H9 (cell line): ENCODE results near the gene PTCD1. TPM values are rescaled to one million over a fixed set of nuclear protein-coding genes. Genes with fewer than 3 reads are reported as not detected.

Experiments used
- DNase-seq: peaks from one replicate; pipeline ENCODE4 v3.0.0-alpha.2; 2017
- H2AFZ ChIP-seq: one replicate; pipeline ENCODE4 v1.6.1; 2013; ENCODE audit warnings: mild to moderate bottlenecking, low read length, control low read depth, moderate library complexity
- H2AK5ac ChIP-seq: 2 replicates; pipeline ENCODE4 v1.6.1; 2013; ENCODE audit warnings: low read length, control low read depth, mixed read lengths; ENCODE audit not compliant: insufficient read length
- H2BK120ac ChIP-seq: one replicate; pipeline ENCODE4 v1.6.1; 2013; ENCODE audit warnings: low read depth, mild to moderate bottlenecking, low read length, control low read depth, inconsistent platforms; ENCODE audit not compliant: poor library complexity, severe bottlenecking
- H2BK12ac ChIP-seq: 2 replicates; pipeline ENCODE4 v1.6.1; 2013; ENCODE audit warnings: low read length, control low read depth, mixed read lengths, low read depth; ENCODE audit not compliant: insufficient read length
- H2BK15ac ChIP-seq: 2 replicates; pipeline ENCODE4 v1.6.1; 2013; ENCODE audit warnings: low read depth, low read length, control low read depth
- H2BK20ac ChIP-seq: one replicate; pipeline ENCODE4 v1.6.1; 2013; ENCODE audit warnings: low read depth, mild to moderate bottlenecking, low read length, control low read depth, inconsistent platforms; ENCODE audit not compliant: poor library complexity, severe bottlenecking
- H2BK5ac ChIP-seq: 2 replicates; pipeline ENCODE4 v1.6.1; 2013; ENCODE audit warnings: low read length, control low read depth, mixed read lengths; ENCODE audit not compliant: insufficient read length
- H3K14ac ChIP-seq: 2 replicates; pipeline ENCODE4 v1.6.1; 2013; ENCODE audit warnings: low read length, control low read depth; ENCODE audit not compliant: insufficient read depth
- H3K18ac ChIP-seq: 2 replicates; pipeline ENCODE4 v1.6.1; 2013; ENCODE audit warnings: low read depth, mild to moderate bottlenecking, mixed read lengths, low read length, control low read depth; ENCODE audit not compliant: insufficient read length
- H3K23ac ChIP-seq: 2 replicates; pipeline ENCODE4 v1.6.1; 2013; ENCODE audit warnings: low read length, control low read depth, mixed read lengths, low read depth; ENCODE audit not compliant: insufficient read length
- H3K23me2 ChIP-seq: 2 replicates; pipeline ENCODE4 v1.6.1; 2013; ENCODE audit warnings: low read depth, mild to moderate bottlenecking, mixed read lengths, low read length, control low read depth; ENCODE audit not compliant: insufficient read length, poor library complexity, severe bottlenecking
- H3K27ac ChIP-seq: 2 replicates; pipeline ENCODE4 v1.5.1; 2013; ENCODE audit warnings: low read length, control low read depth, mixed read lengths, low read depth; ENCODE audit not compliant: insufficient read length
- H3K27me3 ChIP-seq: 2 replicates; pipeline ENCODE4 v1.6.1; 2013; ENCODE audit warnings: low read length, control low read depth, inconsistent platforms; ENCODE audit not compliant: insufficient read depth
- H3K4ac ChIP-seq: 2 replicates; pipeline ENCODE4 v1.6.1; 2013; ENCODE audit warnings: low read depth, mild to moderate bottlenecking, control low read depth, inconsistent platforms, low read length, moderate library complexity
- H3K4me1 ChIP-seq: 2 replicates; pipeline ENCODE4 v1.6.1; 2013; ENCODE audit warnings: low read length, control low read depth, inconsistent platforms; ENCODE audit not compliant: insufficient read depth
- H3K4me2 ChIP-seq: 2 replicates; pipeline ENCODE4 v1.6.1; 2013; ENCODE audit warnings: low read length, control low read depth, mixed read lengths; ENCODE audit not compliant: insufficient read length, insufficient read depth
- H3K56ac ChIP-seq: 2 replicates; pipeline ENCODE4 v1.6.1; 2013; ENCODE audit warnings: low read depth, mild to moderate bottlenecking, mixed read lengths, low read length, control low read depth; ENCODE audit not compliant: insufficient read length
- H3K79me1 ChIP-seq: 2 replicates; pipeline ENCODE4 v1.6.1; 2013; ENCODE audit warnings: low read depth, mild to moderate bottlenecking, moderate library complexity, low read length, control low read depth, inconsistent platforms; ENCODE audit not compliant: insufficient read depth, poor library complexity, severe bottlenecking
- H3K79me2 ChIP-seq: 2 replicates; pipeline ENCODE4 v1.6.1; 2013; ENCODE audit warnings: low read length, control low read depth, inconsistent platforms; ENCODE audit not compliant: insufficient read depth
- H3K9ac ChIP-seq: 2 replicates; pipeline ENCODE4 v1.6.1; 2013; ENCODE audit warnings: low read length, control low read depth, mixed read lengths; ENCODE audit not compliant: insufficient read length; ENCODE audit errors: extremely low read depth
- H3K9me3 ChIP-seq: one replicate; pipeline ENCODE4 v1.6.1; 2013; ENCODE audit warnings: low read depth, low read length, inconsistent platforms; ENCODE audit not compliant: control insufficient read depth
- H3T11ph ChIP-seq: one replicate; pipeline ENCODE4 v1.6.1; 2013; ENCODE audit warnings: mild to moderate bottlenecking, low read length, control low read depth, inconsistent platforms
- H4K20me1 ChIP-seq: one replicate; pipeline ENCODE4 v1.6.1; 2013; ENCODE audit not compliant: control insufficient read depth, insufficient read length, insufficient read depth
- H4K5ac ChIP-seq: 2 replicates; pipeline ENCODE4 v1.6.1; 2013; ENCODE audit warnings: low read depth, mild to moderate bottlenecking, mixed read lengths, low read length, control low read depth; ENCODE audit not compliant: insufficient read length
- H4K8ac ChIP-seq: replicated peaks from 2 replicates; pipeline ENCODE4 v1.6.1; 2013; ENCODE audit warnings: low read length, control low read depth, mixed read lengths, low read depth; ENCODE audit not compliant: insufficient read length
- H4K91ac ChIP-seq: 2 replicates; pipeline ENCODE4 v1.6.1; 2013; ENCODE audit warnings: low read depth, mild to moderate bottlenecking, moderate library complexity, mixed read lengths, low read length, control low read depth; ENCODE audit not compliant: insufficient read length
- H3K27ac Mint-ChIP-seq, 3 experiments: 2 replicates in 2 of 3; 3 replicates in 1 of 3; pipeline ENCODE4 v1.8.0; 2020 to 2021; ENCODE audit warnings: mixed read lengths in 3 of 3, mild to moderate bottlenecking in 1 of 3, moderate library complexity in 1 of 3
- H3K27me3 Mint-ChIP-seq: 2 replicates; pipeline ENCODE4 v1.8.0; 2021; ENCODE audit warnings: low read depth, mild to moderate bottlenecking, moderate library complexity, mixed read lengths
- H3K36me3 Mint-ChIP-seq, 3 experiments: 2 replicates in 2 of 3; 3 replicates in 1 of 3; pipeline ENCODE4 v1.8.0; 2020 to 2021; ENCODE audit warnings: low read depth in 3 of 3, mixed read lengths in 3 of 3; ENCODE audit not compliant: insufficient read depth in 1 of 3
- H3K4me1 Mint-ChIP-seq, 2 experiments: 2 replicates each; pipeline ENCODE4 v1.8.0; 2020; ENCODE audit warnings: mixed read lengths in 2 of 2
- H3K4me3 Mint-ChIP-seq, 2 experiments: 2 replicates in 1 of 2; 3 replicates in 1 of 2; pipeline ENCODE4 v1.8.0; 2020 to 2021; ENCODE audit warnings: mild to moderate bottlenecking in 2 of 2, mixed read lengths in 2 of 2, moderate library complexity in 1 of 2
- H3K9me3 Mint-ChIP-seq, 2 experiments: 2 replicates in 1 of 2; 3 replicates in 1 of 2; pipeline ENCODE4 v1.8.0; 2020; ENCODE audit warnings: mild to moderate bottlenecking in 2 of 2, mixed read lengths in 2 of 2, moderate library complexity in 1 of 2
- CTCF ChIP-seq: fragments of 200-600 bp; sonication (generic); conservative IDR thresholded peaks from 3 replicates; pipeline ENCODE4 v1.8.0; 2021; ENCODE audit warnings: antibody characterized with exemption, mild to moderate bottlenecking
- WGBS: extraction: QIAGEN DNeasy Blood & Tissue Kit; methylation state at CpG from one replicate; pipeline ENCODE4 v1.1.7; 2013; ENCODE audit warnings: missing lambda C conversion rate, low lambda C conversion rate, mixed read lengths; ENCODE audit not compliant: insufficient read length; ENCODE audit errors: extremely low coverage; 5-methylcytosine and 5-hydroxymethylcytosine counted together
- total RNA-seq: library from RNA; stranded (reverse); gene quantifications from 2 replicates; pipeline ENCODE4 v1.2.1, GENCODE V29; 2021

The PTCD1 gene
- total RNA-seq, 1 experiment from 2014 or later: 12.8 TPM

GRCh38 chr7:99457050-99457649 lies 18.6 kb upstream of the PTCD1 start:
- no peak overlapping the region for H3K18ac ChIP-seq
- Mint-ChIP-seq H3K4me3 (no peak overlapping the region), H3K27ac (peak overlapping the region in 2 of 3 experiments; percentile 33 to 42; a peak in 4 of 7 replicates)

More at GRCh38 chr7:99457050-99457649, 18.6 kb upstream of the PTCD1 start:
- no peak overlapping the region for H3K9ac ChIP-seq
- no peaks in the 10 kb centered on the region; the same call in none of the 2 replicates for H3K27me3 Mint-ChIP-seq
- H3K4ac ChIP-seq: no peak overlapping the region
- H3K4me1 Mint-ChIP-seq: no peaks in the 10 kb centered on the region
- H4K91ac ChIP-seq: no peak overlapping the region
- H2BK20ac ChIP-seq: no peak overlapping the region
- H4K8ac ChIP-seq: no peak overlapping the region
- H2BK120ac ChIP-seq: no peak overlapping the region
- H3K4me1 ChIP-seq: no peaks in the 10 kb centered on the region
- no peak overlapping the region for H2AFZ ChIP-seq
- no peak overlapping the region for H3K14ac ChIP-seq
- H3K27me3 ChIP-seq: no peaks in the 10 kb centered on the region
- no peaks in the 10 kb centered on the region for H3K23me2 ChIP-seq
- no peaks in the 10 kb centered on the region for H3K9me3 ChIP-seq
- H3K56ac ChIP-seq: no peak overlapping the region
- no peaks in the 10 kb centered on the region; the same call in 1 of the 2 replicates for H3K79me2 ChIP-seq
- no CpG with 5 or more reads among the region's 6 CpGs for whole genome bisulfite sequencing
- H2BK5ac ChIP-seq: no peak overlapping the region
- H3K4me2 ChIP-seq: no peak overlapping the region
- H3K23ac ChIP-seq: no peak overlapping the region
- H3K9me3 Mint-ChIP-seq: 0 out of 5 replicates have a peak, but pooled peaks cover 0 to 3% of the 10 kb centered on the region in 2 experiments
- H4K20me1 ChIP-seq: no peaks in the 10 kb centered on the region
- H4K5ac ChIP-seq: no peak overlapping the region
- H2BK15ac ChIP-seq: no peak overlapping the region
- no peak overlapping the region for H2AK5ac ChIP-seq
- DNase-seq: no peak
- no peak overlapping the region for H2BK12ac ChIP-seq
- no peak for TF ChIP-seq CTCF
- H3K79me1 ChIP-seq: peaks cover 5% of the 10 kb centered on the region
- no peak overlapping the region for H3T11ph ChIP-seq
- no peak overlapping the region for H3K27ac ChIP-seq
- H3K36me3 Mint-ChIP-seq: peaks cover 42 to 95% (median 81%) of the 10 kb centered on the region in 3 experiments; a peak in 6 of 7 replicates
